PC-3 (cell line): Measurements from ENCODE around the gene ADGRD1.

Source experiments
- CTCF ChIP-seq: fragments of 300-600 bp; sonication (generic); conservative IDR thresholded peaks from 2 replicates; pipeline ENCODE4 v1.5.1; 2017; ENCODE audit warnings: antibody characterized with exemption, low read depth, mild to moderate bottlenecking, low read length
- EZH2 ChIP-seq: fragments of 300-600 bp; sonication (generic); IDR thresholded peaks from one replicate; pipeline ENCODE4 v1.6.1; 2017; ENCODE audit warnings: antibody characterized with exemption, mild to moderate bottlenecking, low read length; ENCODE audit not compliant: unreplicated experiment
- EZH2phosphoT487 ChIP-seq: fragments of 300-600 bp; sonication (generic); IDR thresholded peaks from 2 replicates; pipeline ENCODE4 v1.6.1; 2018; ENCODE audit warnings: mild to moderate bottlenecking, antibody characterized with exemption, low read length, borderline replicate concordance

GRCh38 chr12:131176266-131176665, 222.6 kb downstream of the ADGRD1 start:
- no peak for TF ChIP-seq CTCF
- no peak for TF ChIP-seq EZH2
- TF ChIP-seq EZH2phosphoT487, result no peak
